Measurements from ENCODE around the gene STIM1.
"Not testable (repeated sequence)": the region's sequence is repeated elsewhere in the genome, so short reads cannot be mapped to it uniquely, and the experiment has no call there.

The STIM1 gene

GRCh38 chr11:3854977-3855807 lies at the start of gene STIM1:
Gene STIM1 (plus strand): TSS chr11:3855664. CDS start chr11:3856271, 607 bp downstream.
- DNase-seq: peak; percentile 95

GRCh38 chr11:3807909-3808860 lies 47.3 kb upstream of the STIM1 start, which contains the start of gene PGAP2:
Gene PGAP2 (plus strand): TSS chr11:3808560. CDS start chr11:3811260, 2,700 bp downstream.
- peak; percentile 56 for DNase-seq

- DNase-seq: peak; percentile 60
These were observed 46.4 kb upstream of the STIM1 start for GRCh38 chr11:3808861-3809623.

GRCh38 chr11:3809624-3809928 lies 45.9 kb upstream of the STIM1 start:
- DNase-seq: no peak

- DNase-seq: no peak
These were observed 45.0 kb upstream of the STIM1 start for GRCh38 chr11:3810446-3810845.

- no peak for DNase-seq
These were observed 44.5 kb upstream of the STIM1 start for GRCh38 chr11:3810951-3811350.

- not testable (repeated sequence) for DNase-seq
These were observed 40.6 kb upstream of the STIM1 start for GRCh38 chr11:3814832-3815231.

- DNase-seq: no peak
These were observed 39.6 kb upstream of the STIM1 start for GRCh38 chr11:3815845-3816244.

- no peak for DNase-seq
These were observed 38.8 kb upstream of the STIM1 start for GRCh38 chr11:3816673-3817072.

GRCh38 chr11:3817181-3817800 lies 38.2 kb upstream of the STIM1 start:
- DNase-seq: no peak

- no peak for DNase-seq
These were observed 34.5 kb upstream of the STIM1 start for GRCh38 chr11:3820971-3821370.

GRCh38 chr11:3822312-3822711 lies 33.2 kb upstream of the STIM1 start:
- no peak for DNase-seq

GRCh38 chr11:3823303-3823702 lies 32.2 kb upstream of the STIM1 start:
- no peak for DNase-seq

- DNase-seq: no peak
These were observed 31.5 kb upstream of the STIM1 start for GRCh38 chr11:3823762-3824506.

GRCh38 chr11:3824714-3825472 lies 30.6 kb upstream of the STIM1 start:
- peak; percentile 83 for DNase-seq

GRCh38 chr11:3825473-3826154 lies 29.9 kb upstream of the STIM1 start:
- DNase-seq: no peak

GRCh38 chr11:3826721-3827120 lies 28.7 kb upstream of the STIM1 start:
- DNase-seq: no peak

- no peak for DNase-seq
These were observed 27.9 kb upstream of the STIM1 start for GRCh38 chr11:3827434-3828186.

- no peak for DNase-seq
These were observed 25.4 kb upstream of the STIM1 start for GRCh38 chr11:3830088-3830487.

- DNase-seq: no peak
These were observed 24.7 kb upstream of the STIM1 start for GRCh38 chr11:3830730-3831129.

All from CD4-positive, alpha-beta T cell treated with Interleukin-15 for 1 hour (primary cell).